WTC11 (cell line): ENCODE data around the gene PFN2. TPM values are rescaled to one million over a fixed set of nuclear protein-coding genes. Genes with fewer than 3 reads are reported as not detected.

Experiments
- ATAC-seq: fragments of 200-7000 bp; cut with Tn5 transposase; 2 replicates; pipeline ENCODE4 v1.10.0; 2021; ENCODE audit warnings: mild to moderate bottlenecking, moderate library complexity
- CTCF ChIA-PET: fragments of 300-600 bp; sonication (Branson Sonifier 250); formaldehyde crosslinking; loops from one replicate; lab custom pipeline; 2021; ENCODE audit warnings: antibody characterized with exemption; lab: Charles Lee
- POLR2A ChIA-PET: fragments of 350-600 bp; sonication (Branson Sonifier 250); formaldehyde crosslinking; loops from one replicate; lab custom pipeline; 2021; ENCODE audit warnings: antibody characterized with exemption; lab: Charles Lee
- DNase-seq: peaks from one replicate; pipeline ENCODE4 v3.0.0; 2021; ENCODE audit warnings: low spot score
- H3K27ac Mint-ChIP-seq: 2 replicates; pipeline ENCODE4 v1.8.0; 2021; ENCODE audit warnings: mixed read lengths
- H3K27me3 Mint-ChIP-seq: 2 replicates; pipeline ENCODE4 v1.8.0; 2021; ENCODE audit warnings: low read depth, mild to moderate bottlenecking, moderate library complexity, mixed read lengths
- H3K36me3 Mint-ChIP-seq: 2 replicates; pipeline ENCODE4 v1.8.0; 2021; ENCODE audit warnings: mixed read lengths
- H3K4me1 Mint-ChIP-seq: 2 replicates; pipeline ENCODE4 v1.8.0; 2022; ENCODE audit warnings: mixed read lengths
- H3K4me3 Mint-ChIP-seq: 2 replicates; pipeline ENCODE4 v1.8.0; 2021; ENCODE audit warnings: mild to moderate bottlenecking, moderate library complexity, mixed read lengths
- H3K9me3 Mint-ChIP-seq: 2 replicates; pipeline ENCODE4 v1.8.0; 2021; ENCODE audit warnings: mixed read lengths
- ATF1 ChIP-seq: sonication (generic); formaldehyde crosslinking; IDR thresholded peaks from 2 replicates; pipeline ENCODE4 v1.8.1; 2023; ENCODE audit warnings: mild to moderate bottlenecking, moderate library complexity, missing genetic modification reagents
- ATF3 ChIP-seq: sonication (generic); formaldehyde crosslinking; conservative IDR thresholded peaks from 2 replicates; pipeline ENCODE4 v1.8.1; 2022; ENCODE audit warnings: mild to moderate bottlenecking, missing genetic modification reagents
- CBFB ChIP-seq: sonication (generic); formaldehyde crosslinking; IDR thresholded peaks from 2 replicates; pipeline ENCODE4 v1.8.1; 2022; ENCODE audit warnings: mild to moderate bottlenecking, low read depth, missing genetic modification reagents
- CREB1 ChIP-seq: sonication (generic); formaldehyde crosslinking; IDR thresholded peaks from 2 replicates; pipeline ENCODE4 v1.8.0; 2023; ENCODE audit warnings: mild to moderate bottlenecking, missing genetic modification reagents
- ETV6 ChIP-seq: sonication (generic); formaldehyde crosslinking; IDR thresholded peaks from 2 replicates; pipeline ENCODE4 v1.8.1; 2022; ENCODE audit warnings: mild to moderate bottlenecking, missing genetic modification reagents
- GABPB1 ChIP-seq: sonication (generic); formaldehyde crosslinking; IDR thresholded peaks from 2 replicates; pipeline ENCODE4 v1.8.1; 2023; ENCODE audit warnings: mild to moderate bottlenecking, missing genetic modification reagents
- IRF1 ChIP-seq: sonication (generic); formaldehyde crosslinking; IDR thresholded peaks from 2 replicates; pipeline ENCODE4 v1.8.0; 2023; ENCODE audit warnings: missing genetic modification reagents
- MXD4 ChIP-seq: fragments of 250-450 bp; sonication (Bioruptor Pico); IDR thresholded peaks from 2 replicates; pipeline ENCODE4 v1.8.0; 2021; ENCODE audit warnings: mild to moderate bottlenecking, moderate library complexity, borderline replicate concordance
- NR2C2 ChIP-seq: sonication (generic); formaldehyde crosslinking; IDR thresholded peaks from 2 replicates; pipeline ENCODE4 v1.8.0; 2022; ENCODE audit warnings: mild to moderate bottlenecking, missing genetic modification reagents
- SMAD4 ChIP-seq: sonication (generic); formaldehyde crosslinking; IDR thresholded peaks from 2 replicates; pipeline ENCODE4 v1.8.0; 2022; ENCODE audit warnings: mild to moderate bottlenecking, missing genetic modification reagents
- SOX15 ChIP-seq: fragments of 250-450 bp; sonication (Bioruptor Pico); IDR thresholded peaks from 2 replicates; pipeline ENCODE4 v1.9.0; 2021; ENCODE audit warnings: mild to moderate bottlenecking
- STAT6 ChIP-seq: sonication (generic); formaldehyde crosslinking; conservative IDR thresholded peaks from 2 replicates; pipeline ENCODE4 v1.8.1; 2023; ENCODE audit warnings: mild to moderate bottlenecking, low read depth, missing genetic modification reagents, moderate library complexity
- TCF7 ChIP-seq: sonication (generic); formaldehyde crosslinking; IDR thresholded peaks from 2 replicates; pipeline ENCODE4 v1.8.0; 2022; ENCODE audit warnings: mild to moderate bottlenecking, low read depth, missing genetic modification reagents, moderate library complexity
- TEAD1 ChIP-seq: sonication (generic); formaldehyde crosslinking; IDR thresholded peaks from 2 replicates; pipeline ENCODE4 v1.8.0; 2022; ENCODE audit warnings: mild to moderate bottlenecking, missing genetic modification reagents
- TP53 ChIP-seq: sonication (generic); formaldehyde crosslinking; IDR thresholded peaks from 2 replicates; pipeline ENCODE4 v1.8.1; 2023; ENCODE audit warnings: mild to moderate bottlenecking, missing genetic modification reagents
- ZNF138 ChIP-seq: sonication (generic); formaldehyde crosslinking; conservative IDR thresholded peaks from 2 replicates; pipeline ENCODE4 v1.8.1; 2022; ENCODE audit warnings: mild to moderate bottlenecking, moderate library complexity, missing genetic modification reagents
- ZNF263 ChIP-seq: sonication (generic); formaldehyde crosslinking; IDR thresholded peaks from 2 replicates; pipeline ENCODE4 v1.8.1; 2022; ENCODE audit warnings: low read depth, mild to moderate bottlenecking, moderate library complexity, missing genetic modification reagents
- ZNF317 ChIP-seq: sonication (generic); formaldehyde crosslinking; IDR thresholded peaks from 2 replicates; pipeline ENCODE4 v1.8.1; 2023; ENCODE audit warnings: low read depth, mild to moderate bottlenecking, moderate library complexity, missing genetic modification reagents, borderline replicate concordance
- ZNF416 ChIP-seq: fragments of 250-450 bp; sonication (Bioruptor Pico); IDR thresholded peaks from 2 replicates; pipeline ENCODE4 v1.9.0; 2021; ENCODE audit warnings: mild to moderate bottlenecking, inconsistent platforms
- total RNA-seq: library from RNA; stranded (reverse); gene quantifications from 3 replicates; pipeline ENCODE4 v1.2.3, GENCODE V29; 2021

Gene PFN2
- total RNA-seq, 1 experiment from 2014 or later = 158 TPM

- H3K9me3 Mint-ChIP-seq = no peaks in the 10 kb centered on the region
- no peak for TF ChIP-seq CREB1
- TF ChIP-seq, all 79 proteins: peak for 0
- no peaks in the 10 kb centered on the region; the same call in 1 of the 2 replicates for H3K27me3 Mint-ChIP-seq
- H3K4me3 Mint-ChIP-seq = peak overlapping the region; percentile 91
- H3K4me1 Mint-ChIP-seq = peaks cover 60% of the 10 kb centered on the region
- no peak for ATAC-seq
- POLR2A ChIA-PET = interaction anchor here (0.6 kb wide), 1 partner anchor 133 kb away, joined by 6 read pairs; no protein-coding TSS in a partner anchor
- peak overlapping the region; percentile 80 for H3K27ac Mint-ChIP-seq
- CTCF ChIA-PET = interaction anchor here (1.5 to 4.0 kb wide), 4 partner anchors 8 to 216 kb away, joined by 5 to 38 read pairs (median 8); no protein-coding TSS in a partner anchor
- DNase-seq = no peak
- peaks cover 37% of the 10 kb centered on the region for H3K36me3 Mint-ChIP-seq
These were observed 2.5 kb downstream of the PFN2 start for GRCh38 chr3:149968216-149968615.

GRCh38 chr3:149967086-149967685 is 3.5 kb downstream of the PFN2 start:
- peaks cover 54% of the 10 kb centered on the region for H3K4me1 Mint-ChIP-seq

GRCh38 chr3:149965278-149965677 is 5.4 kb downstream of the PFN2 start:
- ATAC-seq (no peak), DNase-seq (no peak)
- H3K4me3 Mint-ChIP-seq = no peak overlapping the region
- ChIA-PET POLR2A (no interaction called here), CTCF (interaction anchor here (1.5 to 4.0 kb wide), 3 partner anchors 61 to 245 kb away, joined by 3 to 38 read pairs (median 13); no protein-coding TSS in a partner anchor)
- peak overlapping the region; percentile 74; the same call in 1 of the 2 replicates for H3K27ac Mint-ChIP-seq
- no peaks in the 10 kb centered on the region; the same call in 1 of the 2 replicates for H3K27me3 Mint-ChIP-seq
- TF ChIP-seq SOX15 (CRISPR knock-in tag) (no peak), ATF1 (CRISPR knock-in tag) (no peak)
- H3K9me3 Mint-ChIP-seq = no peaks in the 10 kb centered on the region
- peaks cover 48% of the 10 kb centered on the region for H3K4me1 Mint-ChIP-seq
- peaks cover 42% of the 10 kb centered on the region for H3K36me3 Mint-ChIP-seq

More at GRCh38 chr3:149967086-149967685, 3.5 kb downstream of the PFN2 start:
- ChIA-PET CTCF (interaction anchor here (0.8 to 4.0 kb wide), 16 partner anchors 9 to 261 kb away, joined by 3 to 38 read pairs (median 4); no protein-coding TSS in a partner anchor), POLR2A (interaction anchor here (1.2 kb wide), 1 partner anchor 309 kb away, joined by 3 read pairs; the partner anchor contains the start of gene WWTR1)
- TF ChIP-seq ZNF416 (no peak), IRF1 (CRISPR knock-in tag) (no peak), TCF7 (CRISPR knock-in tag) (no peak), ZNF317 (CRISPR knock-in tag) (no peak), MXD4 (CRISPR knock-in tag) (no peak), TP53 (CRISPR knock-in tag) (no peak), ETV6 (CRISPR knock-in tag) (no peak), STAT6 (CRISPR knock-in tag) (no peak), ATF3 (CRISPR knock-in tag) (no peak), SMAD4 (CRISPR knock-in tag) (no peak), GABPB1 (CRISPR knock-in tag) (no peak), CBFB (no peak), CREB1 (no peak), ZNF138 (CRISPR knock-in tag) (no peak), NR2C2 (no peak), ZNF263 (CRISPR knock-in tag) (no peak), TEAD1 (no peak)
- no peak for ATAC-seq
- Mint-ChIP-seq H3K27me3 (no peaks in the 10 kb centered on the region; the same call in 1 of the 2 replicates), H3K4me3 (peak overlapping the region; percentile 91), H3K36me3 (peaks cover 37% of the 10 kb centered on the region), H3K27ac (peak overlapping the region; percentile 76), H3K9me3 (no peaks in the 10 kb centered on the region)
- DNase-seq = no peak
